GM18519 (cell line): Measurements from ENCODE around the gene IGF2.
"Not testable (repeated sequence)": the region's sequence is repeated elsewhere in the genome, so short reads cannot be mapped to it uniquely, and the experiment has no call there.

ENCODE experiments used
- ATAC-seq: cut with Tn5 transposase; IDR thresholded peaks from one replicate; pipeline ENCODE4 v1.9.1; 2021; ENCODE audit warnings: mild to moderate bottlenecking, moderate library complexity; ENCODE audit not compliant: unreplicated experiment, low FRiP score

The IGF2 gene

DNA sequence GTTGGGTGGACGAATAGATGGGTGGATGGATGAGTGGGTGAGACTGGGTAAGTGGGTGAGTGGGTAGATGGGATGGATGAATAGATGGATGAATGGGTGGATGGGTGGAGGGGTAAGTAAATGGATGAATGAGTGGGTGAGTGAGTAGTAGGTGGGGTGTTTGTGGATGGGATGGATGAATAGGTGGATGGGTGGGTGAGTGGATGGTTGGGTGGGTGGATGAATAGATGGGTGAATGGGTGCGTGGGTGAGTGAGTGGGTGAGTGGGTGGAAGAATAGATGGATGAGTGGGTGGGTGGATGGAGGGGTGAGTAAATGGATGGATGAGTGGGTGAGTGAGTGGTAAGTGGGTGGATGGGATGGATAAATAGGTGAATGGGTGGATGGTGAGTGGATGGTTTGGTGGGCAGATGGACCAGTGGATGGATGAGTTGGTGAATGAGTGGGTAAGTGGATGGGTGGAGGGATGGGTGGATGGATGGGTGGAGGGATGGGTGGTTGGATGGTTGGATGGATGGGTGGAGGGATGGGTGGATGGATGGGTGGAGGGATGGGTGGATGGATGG is 12.6 kb downstream of the IGF2 start:
- ATAC-seq = no peak

DNA sequence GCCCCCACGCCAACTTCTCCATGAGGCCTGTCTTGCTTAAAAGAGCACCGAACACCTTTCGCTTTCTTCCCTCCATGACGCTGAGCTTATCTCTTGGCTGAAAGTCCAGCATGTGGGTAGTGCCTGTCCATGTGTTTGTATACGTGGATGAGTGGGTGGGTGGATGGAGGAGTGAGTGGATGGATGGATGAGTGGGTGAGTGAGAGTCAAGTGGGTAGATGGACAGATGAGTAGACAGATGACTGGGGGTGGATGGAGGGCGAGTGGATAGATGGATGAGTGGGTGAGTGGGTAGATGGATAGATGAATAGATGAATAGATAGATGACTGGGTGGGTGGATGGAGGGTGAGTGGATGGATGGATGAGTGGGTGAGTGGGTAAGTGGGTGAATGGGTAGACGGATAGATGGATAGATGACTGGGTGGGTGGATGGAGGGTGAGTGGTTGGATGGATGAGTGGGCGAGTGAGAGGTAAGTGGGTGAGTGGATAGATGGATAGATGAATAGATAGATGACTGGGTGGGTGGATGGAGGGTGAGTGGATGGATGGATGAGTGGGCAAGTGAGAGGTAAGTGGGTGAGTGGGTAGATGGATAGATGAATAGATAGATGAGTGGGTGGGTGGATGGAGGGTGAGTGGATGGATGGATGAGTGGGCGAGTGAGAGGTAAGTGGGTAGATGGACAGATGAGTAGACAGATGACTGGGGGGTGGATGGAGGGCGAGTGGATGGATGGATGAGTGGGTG is 14.3 kb downstream of the IGF2 start:
- ATAC-seq = not testable (repeated sequence)

DNA sequence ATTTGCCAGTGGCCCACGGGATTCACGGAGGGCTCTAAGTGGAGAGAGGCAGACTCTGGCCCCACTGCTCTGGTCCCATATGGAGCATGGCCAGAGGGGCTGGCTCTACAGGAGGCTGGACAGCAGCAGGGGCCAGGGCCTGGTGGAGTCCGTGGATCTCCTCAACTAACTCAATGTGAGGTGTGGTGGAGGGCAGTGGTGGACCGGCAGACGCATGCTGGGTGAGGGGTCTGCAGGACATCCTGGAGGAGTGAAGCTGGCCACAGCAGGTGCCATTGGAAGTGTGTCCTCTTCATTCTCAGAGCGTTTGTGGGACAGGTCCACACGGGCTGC is 15.6 kb downstream of the IGF2 start:
- ATAC-seq = no peak

DNA sequence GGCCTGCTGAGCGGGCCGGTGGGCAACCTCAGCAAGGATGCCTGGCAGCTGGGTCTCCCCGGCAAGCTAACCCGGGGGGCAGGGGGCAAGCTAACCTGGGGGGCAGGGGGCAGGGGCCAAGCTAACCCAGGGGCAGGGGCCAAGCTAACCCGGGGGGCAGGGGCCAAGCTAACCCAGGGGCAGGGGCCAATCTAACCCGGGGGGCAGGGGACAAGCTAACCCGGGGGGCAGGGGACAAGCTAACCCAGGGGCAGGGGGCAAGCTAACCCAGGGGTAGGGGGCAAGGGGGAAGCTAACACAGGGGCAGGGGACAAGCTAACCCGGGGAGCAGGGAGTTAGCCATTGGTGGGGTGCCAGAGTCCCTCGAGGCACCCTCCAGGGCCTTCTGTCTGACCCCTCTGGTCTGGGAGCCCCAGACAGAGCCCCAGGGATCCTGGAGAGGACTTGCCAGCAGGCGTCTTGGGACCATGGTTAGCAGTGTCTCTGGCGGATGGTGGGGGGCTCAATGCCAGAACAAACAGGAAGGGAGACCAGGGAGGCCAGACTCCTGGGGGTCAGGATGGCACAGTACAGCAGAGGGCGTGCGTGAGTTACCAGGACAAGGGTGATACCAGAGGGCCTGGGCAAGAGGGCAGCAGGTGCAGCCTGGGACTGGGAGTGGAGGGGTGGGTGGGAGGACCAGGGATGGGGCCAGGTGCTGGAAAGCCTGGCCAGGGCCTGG is 16.1 kb downstream of the IGF2 start:
- ATAC-seq = no peak

DNA sequence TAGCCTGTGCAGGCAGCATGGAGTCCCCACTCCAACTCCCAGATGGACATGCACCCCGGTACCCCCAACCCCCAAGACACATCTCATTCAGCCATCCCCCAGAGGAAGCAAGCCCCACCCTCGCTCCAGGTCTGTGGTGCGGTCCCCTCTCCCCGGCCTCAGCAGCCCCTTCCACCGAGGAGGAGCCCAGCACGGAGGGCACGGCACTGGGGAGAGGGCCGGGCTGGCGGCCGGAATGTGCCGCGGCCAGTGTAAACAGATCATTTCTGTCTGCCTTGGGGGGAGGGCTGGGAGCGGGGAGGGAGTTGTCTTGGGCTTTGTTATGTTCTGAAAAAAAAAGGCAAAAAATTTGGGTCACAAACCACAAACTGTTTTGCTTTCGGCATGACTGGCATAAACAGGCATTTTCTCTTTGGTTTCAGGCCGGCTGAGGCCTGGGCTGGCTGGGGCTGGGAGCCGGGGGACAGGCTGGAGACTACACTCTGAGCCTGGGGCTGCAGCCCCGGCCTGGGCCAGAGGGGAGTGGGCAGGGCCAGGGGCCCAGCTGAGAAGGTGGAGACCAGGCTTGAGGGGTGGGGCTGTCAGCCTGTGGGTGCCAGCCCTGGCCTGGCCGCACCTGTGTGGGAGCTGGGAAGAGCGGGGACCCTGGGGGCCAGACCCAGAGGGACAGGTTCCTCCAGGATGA is 16.8 kb downstream of the IGF2 start:
- ATAC-seq = no peak

DNA sequence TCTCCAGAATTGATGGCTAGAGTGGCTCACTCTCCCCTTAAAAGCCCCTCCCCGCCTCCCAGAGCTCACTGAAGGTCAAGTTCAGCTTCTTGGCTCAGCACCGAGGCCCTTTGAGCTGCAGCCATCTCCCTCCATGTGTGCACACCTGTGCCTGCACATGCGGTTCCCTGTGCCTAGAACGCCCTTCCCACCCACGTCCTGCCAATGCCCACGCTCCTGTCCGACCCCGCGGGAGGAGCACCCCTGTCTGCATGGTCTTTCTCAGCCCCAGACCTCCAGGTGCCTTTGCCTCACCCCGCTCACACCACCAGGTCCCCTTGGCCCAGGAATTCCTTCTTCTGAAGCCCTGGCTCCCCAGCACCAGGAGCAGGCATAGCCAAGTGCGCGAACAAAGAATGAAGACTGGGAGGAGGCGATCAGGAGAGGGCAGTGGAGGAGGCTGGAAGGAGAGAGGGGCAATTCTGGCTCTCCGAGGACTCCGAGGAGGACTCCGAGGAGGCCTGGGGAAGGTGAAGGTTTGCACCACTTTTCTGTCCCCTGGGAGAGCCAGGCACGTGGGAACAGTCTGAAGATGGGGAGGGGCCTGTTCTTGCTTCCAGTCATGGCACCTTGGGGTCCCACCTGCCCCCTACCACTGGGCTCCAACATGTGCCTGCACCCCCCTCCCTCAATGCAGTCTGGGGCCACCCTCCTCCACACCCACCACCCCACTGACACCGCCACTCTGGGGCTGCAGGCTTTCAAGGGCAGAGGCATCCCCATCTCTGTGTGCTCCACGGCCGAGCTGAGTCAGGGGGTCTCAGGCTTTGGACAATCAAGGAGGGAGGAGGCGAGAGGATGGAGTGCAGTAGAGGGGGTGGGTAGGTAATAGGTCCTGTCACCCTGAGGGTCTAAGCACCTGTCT is 17.7 kb downstream of the IGF2 start:
- ATAC-seq = no peak

DNA sequence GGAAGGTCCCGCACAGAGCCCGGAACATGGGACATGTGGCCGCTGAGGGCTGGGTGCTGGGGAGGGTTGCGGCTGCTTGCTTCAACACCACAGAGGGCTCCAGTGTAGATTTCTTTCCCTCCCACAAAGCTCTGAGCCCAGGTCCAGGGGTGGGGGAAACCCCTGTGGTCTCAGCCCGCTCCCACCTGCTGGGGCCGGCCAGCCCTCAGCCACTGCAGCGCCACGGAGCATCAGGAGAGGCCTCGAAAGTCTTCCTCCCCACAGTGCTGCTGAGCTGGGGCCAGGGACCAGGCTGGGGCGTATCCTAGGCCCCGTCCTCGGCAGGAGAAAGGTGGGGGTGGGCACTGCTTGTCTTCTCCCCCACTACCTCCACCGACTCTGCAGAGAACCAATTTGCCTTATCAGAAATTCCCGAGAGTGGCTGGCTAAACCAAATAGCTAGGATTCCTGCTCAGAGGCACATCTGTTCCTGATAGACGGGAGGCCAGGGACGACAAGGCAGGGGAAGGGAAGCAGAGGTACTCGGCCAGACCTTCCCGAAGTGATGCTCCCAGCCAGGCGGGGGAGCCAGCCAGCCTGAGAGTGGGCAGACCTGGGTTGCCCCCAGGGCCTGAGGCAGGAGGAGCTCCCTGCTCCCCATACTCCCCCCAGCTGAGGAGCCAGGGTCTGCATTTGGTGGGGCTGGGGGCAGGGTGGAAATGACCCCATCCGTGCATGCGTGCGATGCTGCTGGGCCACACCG is 18.7 kb downstream of the IGF2 start:
- no peak for ATAC-seq

DNA sequence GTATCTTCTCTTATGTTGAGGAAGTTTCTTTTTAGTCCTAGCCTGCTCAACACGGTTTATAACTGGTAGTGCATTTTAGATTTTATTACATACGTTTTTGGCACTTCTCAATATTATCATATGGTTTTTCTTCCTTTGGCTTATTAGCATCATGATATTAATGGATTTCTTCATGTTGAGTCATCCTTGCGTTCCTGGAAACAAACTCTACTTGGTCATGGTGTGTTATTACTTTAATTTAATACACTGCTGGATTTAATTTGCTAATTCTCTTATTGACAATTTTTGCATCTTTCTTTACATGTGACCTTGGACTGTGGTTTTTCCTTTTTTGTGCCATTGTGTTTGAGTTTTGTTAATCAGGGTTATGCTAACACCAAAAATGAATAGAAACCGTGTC is 20.5 kb downstream of the IGF2 start:
- no peak for ATAC-seq

DNA sequence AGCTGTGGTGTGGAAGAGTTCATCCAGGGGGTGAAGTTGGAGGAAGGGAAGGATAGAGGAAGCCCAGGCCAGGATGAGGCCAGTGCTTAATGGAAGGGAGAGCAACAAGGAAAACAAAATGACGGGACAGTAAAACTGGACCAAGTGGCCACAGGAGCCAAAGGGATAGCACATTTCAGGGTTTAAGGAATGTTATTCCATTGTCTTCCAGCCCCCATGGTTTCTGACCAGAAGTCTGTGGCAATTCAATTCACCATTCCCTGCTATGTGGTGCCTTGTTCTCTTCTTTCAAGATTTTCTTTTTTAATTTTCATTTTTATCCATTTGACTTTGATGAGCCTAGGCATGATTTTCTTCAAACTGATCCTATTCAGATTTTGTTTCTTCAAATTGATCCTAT is 22.5 kb downstream of the IGF2 start:
- no peak for ATAC-seq

DNA sequence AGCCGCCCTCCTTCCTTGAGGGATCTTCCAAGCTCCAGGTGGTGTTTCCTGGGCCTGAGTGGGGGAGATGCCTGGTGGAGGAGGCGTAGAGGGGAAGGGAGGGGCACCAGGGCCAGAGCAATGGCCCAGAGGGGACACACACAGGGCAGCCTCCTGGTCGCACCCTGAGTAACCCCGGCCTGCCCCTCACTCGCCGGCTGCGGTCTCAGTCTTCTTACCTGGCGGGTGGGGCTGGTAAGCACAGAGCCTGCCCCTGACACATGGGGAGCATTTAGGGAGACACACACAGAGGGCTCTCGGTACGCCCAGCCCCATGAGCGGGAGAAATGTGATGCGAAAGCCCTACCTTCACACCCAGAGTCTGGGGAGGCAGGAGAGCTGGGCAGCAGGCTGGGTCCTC is 23.9 kb downstream of the IGF2 start:
- ATAC-seq = no peak

DNA sequence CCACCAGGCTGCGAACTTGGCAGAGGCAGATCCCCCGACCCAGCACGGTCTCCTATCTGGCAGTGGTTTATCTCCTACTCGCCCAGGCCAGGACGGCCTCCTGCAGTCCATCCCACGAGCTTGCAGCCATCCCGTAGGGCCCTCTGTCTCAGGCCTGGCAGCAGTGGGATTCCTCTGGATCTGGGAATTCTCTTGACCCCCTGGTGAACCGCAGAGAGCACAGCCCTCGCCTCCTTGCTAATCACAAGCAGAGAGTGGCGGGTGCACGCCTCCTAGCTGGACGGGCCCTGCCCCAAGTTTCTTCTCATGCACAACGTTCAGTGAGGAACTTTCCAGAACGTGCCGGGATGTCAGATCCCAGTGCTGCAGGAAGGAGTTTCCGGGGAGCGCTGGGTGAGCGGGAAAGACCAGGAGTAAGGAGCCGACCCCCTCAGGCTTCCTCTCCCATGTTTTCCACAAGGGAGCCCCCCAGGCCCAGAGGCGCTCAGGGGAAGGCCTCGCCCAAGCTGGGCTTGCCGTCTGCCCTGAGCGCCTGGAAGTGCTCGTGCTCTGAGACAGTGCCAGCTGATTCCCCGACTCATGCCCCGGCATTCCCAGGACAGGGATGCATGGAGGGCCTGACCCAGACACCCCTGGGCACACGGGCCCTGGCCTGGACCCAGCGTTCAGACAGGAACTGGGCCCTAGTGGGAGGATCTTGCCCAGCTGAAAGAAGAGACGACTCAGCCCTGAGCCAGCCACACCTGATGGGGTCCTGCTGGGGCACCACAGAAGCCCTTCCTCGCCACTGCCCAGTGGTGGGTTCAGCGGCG is 24.6 kb downstream of the IGF2 start:
- no peak for ATAC-seq

DNA sequence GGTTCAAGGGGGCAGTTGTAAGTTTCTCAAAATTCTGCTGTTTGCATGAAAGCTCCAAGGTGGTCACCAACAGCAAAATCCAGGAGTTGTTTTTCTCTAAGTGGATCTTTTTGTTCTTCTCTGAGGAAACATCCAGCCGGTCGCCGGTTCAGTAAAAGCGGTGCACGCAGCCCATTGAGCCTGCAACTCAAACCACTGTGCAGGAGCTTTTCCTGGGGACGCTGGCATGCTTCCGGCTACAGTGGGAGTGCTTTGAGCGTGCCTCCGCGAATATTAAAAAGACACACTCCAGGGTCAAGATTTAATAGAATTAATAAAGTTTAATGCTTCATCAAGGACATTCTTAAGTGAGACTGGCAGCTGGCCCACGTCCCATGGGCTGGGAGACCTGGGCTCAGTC is 25.4 kb downstream of the IGF2 start:
- ATAC-seq = no peak

DNA sequence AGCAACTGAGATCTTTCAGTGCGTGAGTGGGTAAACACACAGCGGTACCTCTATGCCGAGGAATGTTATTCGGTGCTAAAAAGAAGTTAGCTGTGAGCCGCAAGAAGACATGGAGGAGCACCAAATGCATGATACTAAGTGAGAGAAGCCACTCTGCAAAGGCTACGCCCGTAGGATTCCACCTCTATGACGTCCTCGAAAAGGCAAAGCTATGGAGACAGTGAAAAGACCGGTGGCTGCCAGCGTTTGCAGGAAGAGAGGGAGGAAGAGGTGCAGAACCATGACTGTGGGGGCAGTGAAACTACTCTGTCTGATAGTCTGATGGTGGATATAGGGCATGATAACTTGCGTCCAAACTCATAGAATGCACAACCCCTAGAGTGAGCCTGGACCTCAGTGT is 28.7 kb downstream of the IGF2 start:
- no peak for ATAC-seq

DNA sequence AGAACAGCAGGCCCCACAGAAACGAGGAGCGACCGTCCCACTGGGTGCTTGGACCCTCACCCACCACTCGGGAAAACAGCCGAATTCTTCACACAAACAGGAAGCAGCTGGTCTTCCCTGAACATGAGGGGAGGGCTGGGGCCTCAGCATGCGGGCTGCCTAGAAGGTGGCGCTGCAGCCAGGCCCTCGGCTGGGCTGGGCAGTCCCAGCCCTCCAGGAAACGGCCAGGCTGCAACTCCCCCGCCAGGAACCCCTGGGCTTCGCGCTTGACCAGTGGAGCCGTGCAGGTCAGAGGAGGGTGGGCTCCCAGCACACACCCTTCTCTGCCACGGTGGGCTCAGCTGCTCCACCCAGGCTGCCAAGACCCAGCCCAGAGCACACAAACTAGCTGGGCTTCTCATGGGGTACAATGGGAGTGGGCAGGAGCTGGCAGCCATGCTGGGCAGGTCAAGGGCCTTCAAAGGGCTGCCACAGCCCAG is 29.6 kb downstream of the IGF2 start:
- ATAC-seq = no peak

DNA sequence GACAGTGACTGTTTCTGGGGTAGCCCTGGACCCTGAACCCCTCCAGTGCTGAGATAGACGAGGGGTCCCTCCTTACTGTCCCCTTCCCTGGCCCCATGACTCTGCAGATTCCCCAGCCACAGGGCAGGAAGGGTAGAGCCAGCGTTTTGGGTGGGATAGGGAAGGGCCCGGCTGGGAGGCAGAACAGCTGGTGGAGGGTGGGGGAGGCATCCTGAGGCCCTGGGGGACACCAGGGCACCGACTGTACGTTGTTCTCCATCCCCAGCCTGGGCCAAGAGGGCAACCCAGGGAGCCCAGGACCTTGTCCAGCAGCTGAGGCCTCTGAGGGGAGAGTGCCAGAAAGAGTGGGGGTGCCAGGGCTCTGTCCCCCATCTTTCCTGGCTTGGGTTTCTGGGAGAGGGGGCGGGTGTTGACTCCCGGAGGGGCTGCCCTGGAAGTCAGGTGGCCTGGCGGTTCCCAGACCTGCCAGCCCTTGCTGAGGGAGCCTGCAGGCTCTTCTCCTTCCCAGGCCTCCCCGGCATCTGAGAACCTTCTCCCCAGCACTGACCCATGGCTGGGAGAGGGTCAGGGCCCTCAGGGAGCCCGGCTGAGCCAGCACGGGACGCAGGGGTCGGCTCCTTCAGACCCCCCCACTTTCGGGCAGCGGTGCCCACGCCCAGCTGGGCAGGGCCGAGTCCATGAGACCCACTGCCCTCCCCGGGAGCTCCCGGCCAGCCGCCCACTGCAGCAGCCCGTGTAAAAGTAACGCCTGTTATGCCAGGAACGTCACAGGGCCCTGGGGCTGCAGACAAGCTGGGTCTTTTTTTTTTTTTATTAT is 30.3 kb downstream of the IGF2 start:
- no peak for ATAC-seq

DNA sequence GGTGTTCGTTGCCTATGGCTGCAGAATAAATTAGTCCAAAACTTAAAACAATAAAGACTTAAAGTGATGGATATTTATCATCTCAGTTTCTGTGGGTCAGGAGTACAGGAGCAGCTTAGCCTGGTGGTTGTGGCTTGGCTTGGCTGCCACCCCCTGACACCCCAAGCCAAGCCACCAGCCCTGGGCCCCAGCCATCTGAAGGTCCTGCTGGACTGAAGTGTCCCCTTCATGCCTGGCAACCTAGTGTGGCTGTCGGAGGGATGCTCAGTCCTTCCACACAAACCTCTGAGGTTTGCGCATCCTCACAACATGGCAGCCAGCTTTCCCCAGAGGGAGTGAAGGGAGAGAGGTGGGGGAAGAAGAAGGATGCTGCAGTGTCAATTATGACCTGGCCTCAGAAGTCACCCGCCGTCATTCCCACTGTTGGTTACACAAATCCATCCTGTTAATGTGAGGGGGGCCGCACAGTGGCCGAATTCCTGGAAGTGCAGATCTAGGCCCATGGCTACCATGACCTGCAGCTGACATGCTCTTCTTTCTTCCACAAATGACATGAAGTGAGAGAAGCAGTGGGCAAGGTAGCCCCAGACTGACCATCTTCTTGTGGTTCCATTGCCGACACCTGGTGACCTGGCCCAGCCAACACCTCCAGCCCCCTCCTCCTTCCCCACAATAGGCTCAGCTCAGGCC is 31.1 kb downstream of the IGF2 start:
- no peak for ATAC-seq

DNA sequence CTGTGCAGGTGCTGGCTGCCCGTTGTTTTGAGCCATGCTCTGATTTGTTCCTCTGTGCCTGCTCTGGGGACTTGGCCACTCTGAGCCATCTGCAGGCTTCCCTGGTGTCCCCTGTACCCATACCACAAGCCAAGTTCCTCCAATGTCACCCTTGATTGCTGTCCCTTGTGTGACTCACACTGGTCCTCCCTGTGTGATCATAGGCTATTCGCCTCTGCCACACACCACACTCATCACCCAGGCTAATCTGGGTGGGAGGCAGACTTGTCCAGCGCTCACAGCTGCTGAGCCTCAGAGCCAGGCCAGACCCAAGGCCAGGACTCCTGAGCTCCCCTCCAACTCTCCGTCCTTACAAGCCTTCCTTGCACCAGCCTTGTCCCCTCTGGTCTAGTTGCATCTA is 31.7 kb downstream of the IGF2 start:
- ATAC-seq = no peak
